ENCODE measurements around the gene IL17F. TPM values are rescaled to one million over a fixed set of nuclear protein-coding genes. Genes with fewer than 3 reads are reported as not detected.

The IL17F gene
- total RNA-seq, 1 donor from 2014 or later, result not detected

DNA sequence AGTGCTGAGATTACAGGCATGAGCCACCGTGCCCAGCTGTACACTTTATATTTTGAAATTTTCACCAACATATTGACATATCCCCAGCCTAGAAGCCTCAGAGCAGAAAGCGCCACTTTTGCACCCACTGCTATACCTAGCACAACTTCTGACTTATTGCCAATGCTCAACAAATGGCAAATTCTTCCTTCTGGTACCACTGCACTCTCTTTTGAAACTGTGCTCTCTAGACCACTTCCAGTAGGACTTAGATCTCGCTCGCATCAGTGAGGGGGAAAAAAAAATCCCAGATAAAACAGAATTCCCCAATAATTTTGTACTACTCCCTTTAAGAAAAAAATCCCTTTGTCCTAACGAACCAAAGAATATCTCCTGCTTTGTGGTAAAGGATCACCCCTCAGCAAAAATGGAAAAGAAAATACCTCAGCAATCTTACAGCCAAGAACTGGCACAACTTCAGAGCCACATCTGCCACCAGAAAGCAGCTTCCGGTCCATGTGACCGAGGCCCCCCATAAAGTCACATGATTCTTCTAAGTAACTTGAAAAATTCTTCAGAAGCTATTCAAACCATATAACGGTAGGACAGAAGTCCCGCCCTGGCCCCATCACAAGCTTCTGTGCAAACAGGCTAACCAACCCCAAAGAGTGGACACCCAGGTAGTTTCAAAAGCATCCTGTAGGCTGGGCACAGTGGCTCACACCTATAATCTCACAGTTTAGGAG is 18.5 kb upstream of the IL17F start:
- Mint-ChIP-seq H3K9me3 (ENCODE audit: unreplicated experiment) (no peaks in the 10 kb centered on the region), H3K36me3 (ENCODE audit: low read depth, unreplicated experiment) (peaks cover 5% of the 10 kb centered on the region), H3K27me3 (ENCODE audit: low read depth, unreplicated experiment) (no peaks in the 10 kb centered on the region), H3K4me1 (ENCODE audit: low read depth, unreplicated experiment) (peaks cover 6% of the 10 kb centered on the region), H3K27ac (ENCODE audit: unreplicated experiment) (no peak overlapping the region), H3K4me3 (ENCODE audit: unreplicated experiment) (no peak overlapping the region)
- Histone ChIP-seq H3K4me2 (ENCODE audit: low read length) (no peak overlapping the region), H3K79me2 (ENCODE audit: insufficient read depth, low read length) (no peaks in the 10 kb centered on the region), H3K4me1 (ENCODE audit: insufficient read depth, low read length) (peaks cover 2% of the 10 kb centered on the region), H2AFZ (ENCODE audit: low read depth, low read length) (no peak overlapping the region), H3K9me3 (ENCODE audit: insufficient read depth, low read depth, low read length) (no peaks in the 10 kb centered on the region), H4K20me1 (ENCODE audit: insufficient read depth, low read length) (no peaks in the 10 kb centered on the region), H3K4me3 (ENCODE audit: insufficient read depth, low read depth, low read length) (no peak overlapping the region), H3K36me3 (ENCODE audit: insufficient read depth, low read length) (peaks cover 19% of the 10 kb centered on the region), H3K27me3 (ENCODE audit: insufficient read depth, low read length) (no peaks in the 10 kb centered on the region), H3K27ac (ENCODE audit: low read depth, low read length) (no peak overlapping the region), H3K9ac (ENCODE audit: low read length) (no peak overlapping the region)
- TF ChIP-seq EZH2 (IDR thresholded peaks at IDR 0.05; ENCODE audit: insufficient read depth, low read length) (no peak), CTCF (IDR thresholded peaks at IDR 0.05; ENCODE audit: insufficient read depth, low read depth, low read length) (no peak)
- DNase-seq (ENCODE audit: low read depth), result no peak
- FAIRE-seq, result no peak

DNA sequence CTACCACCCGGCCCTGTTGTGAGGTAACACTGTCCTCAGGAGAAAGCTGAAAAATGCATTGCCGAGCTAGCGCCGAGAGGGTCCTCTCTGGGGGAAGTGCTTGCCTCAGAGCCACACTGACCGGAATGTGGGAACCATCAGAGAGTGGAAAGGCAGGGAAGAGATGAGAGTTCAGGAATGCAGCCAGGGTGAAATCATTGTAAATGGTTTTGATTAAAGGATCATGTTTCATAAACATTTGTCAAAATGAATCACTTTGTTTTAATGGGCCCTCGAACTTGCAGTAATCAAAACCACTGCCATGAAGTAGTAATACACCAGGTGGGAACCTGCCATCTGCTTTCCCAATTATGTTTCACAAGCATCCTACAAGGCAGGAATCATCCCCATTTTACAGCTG is 16.9 kb upstream of the IL17F start:
- H3K27ac ChIP-seq (ENCODE audit: low read depth, low read length), result no peak overlapping the region
- no peak overlapping the region for H3K4me2 ChIP-seq (ENCODE audit: low read length)

More for the DNA sequence above, 16.9 kb upstream of the IL17F start:
- H3K4me1 ChIP-seq (ENCODE audit: insufficient read depth, low read length), result peaks cover 2% of the 10 kb centered on the region
- H3K4me1 Mint-ChIP-seq (ENCODE audit: low read depth, unreplicated experiment), result no peaks in the 10 kb centered on the region
- H4K20me1 ChIP-seq (ENCODE audit: insufficient read depth, low read length), result no peaks in the 10 kb centered on the region
- peaks cover 2% of the 10 kb centered on the region for H3K36me3 Mint-ChIP-seq (ENCODE audit: low read depth, unreplicated experiment)
- no peak overlapping the region for H3K4me3 Mint-ChIP-seq (ENCODE audit: unreplicated experiment)
- H3K27ac Mint-ChIP-seq (ENCODE audit: unreplicated experiment), result no peak overlapping the region
- no peaks in the 10 kb centered on the region for H3K9me3 ChIP-seq (ENCODE audit: insufficient read depth, low read depth, low read length)
- H3K9ac ChIP-seq (ENCODE audit: low read length), result no peak overlapping the region
- no peak for TF ChIP-seq CTCF (IDR thresholded peaks at IDR 0.05; ENCODE audit: insufficient read depth, low read depth, low read length)
- no peak for TF ChIP-seq EZH2 (IDR thresholded peaks at IDR 0.05; ENCODE audit: insufficient read depth, low read length)
- H2AFZ ChIP-seq (ENCODE audit: low read depth, low read length), result no peak overlapping the region
- no peaks in the 10 kb centered on the region for H3K27me3 ChIP-seq (ENCODE audit: insufficient read depth, low read length)
- peaks cover 16% of the 10 kb centered on the region for H3K36me3 ChIP-seq (ENCODE audit: insufficient read depth, low read length)
- DNase-seq (ENCODE audit: low read depth) (peak; percentile 47), FAIRE-seq (no peak)
- H3K9me3 Mint-ChIP-seq (ENCODE audit: unreplicated experiment), result no peaks in the 10 kb centered on the region
- H3K27me3 Mint-ChIP-seq (ENCODE audit: low read depth, unreplicated experiment), result no peaks in the 10 kb centered on the region
- H3K79me2 ChIP-seq (ENCODE audit: insufficient read depth, low read length), result no peaks in the 10 kb centered on the region
- H3K4me3 ChIP-seq (ENCODE audit: insufficient read depth, low read depth, low read length), result no peak overlapping the region

Measured in astrocyte (in vitro differentiated cells and primary cell).